Esophagus squamous epithelium (tissue), 5 donors: ENCODE data around the gene SCPEP1. TPM values are rescaled to one million over a fixed set of nuclear protein-coding genes. Genes with fewer than 3 reads are reported as not detected.
A peak's percentile ranks its signal among the peaks of the same experiment; 100 is the strongest.
"Not testable (repeated sequence)": the region's sequence is repeated elsewhere in the genome, so short reads cannot be mapped to it uniquely, and the experiment has no call there.

ENCODE experiments used
- DNase-seq: peaks from one replicate; lab custom pipeline; 2025; lab: John Stamatoyannopoulos, UW
- H3K27ac ChIP-seq, 4 donors: fragments of 200-600 bp; sonication (generic); one replicate each; pipeline ENCODE4 v1.5.1; 2016 to 2019; ENCODE audit warnings: mild to moderate bottlenecking in 1 of 4
- H3K27me3 ChIP-seq, 4 donors: fragments of 200-600 bp; sonication (generic); 1 replicate in 3 of 4; 2 replicates in 1 of 4; pipeline versions ENCODE4 v1.5.1 to v1.6.0; 2017 to 2021; ENCODE audit warnings: antibody characterized with exemption in 1 of 4
- H3K36me3 ChIP-seq, 3 donors: fragments of 200-600 bp; sonication (generic); one replicate each; pipeline ENCODE4 v1.5.1; 2016 to 2019
- H3K4me1 ChIP-seq, 3 donors: fragments of 200-600 bp; sonication (generic); one replicate each; pipeline ENCODE4 v1.5.1; 2017 to 2019
- H3K4me3 ChIP-seq, 4 donors: fragments of 200-600 bp; sonication (generic); 1 replicate in 3 of 4; 2 replicates in 1 of 4; pipeline ENCODE4 v1.5.1; 2016 to 2019; ENCODE audit warnings: mild to moderate bottlenecking in 2 of 4, moderate library complexity in 1 of 4
- H3K9me3 ChIP-seq, 3 donors: fragments of 200-600 bp; sonication (generic); one replicate each; pipeline ENCODE4 v1.5.1; 2016 to 2019
- CTCF ChIP-seq, 6 experiments: fragments of 450-650 bp in 4 of 6; fragments of 200-600 bp in 2 of 6; sonication (generic) in 2 of 6; IDR thresholded peaks; one replicate each; pipeline ENCODE4 v1.5.1; 2016 to 2019; ENCODE audit warnings: antibody characterized with exemption in 6 of 6, mild to moderate bottlenecking in 4 of 6, moderate library complexity in 4 of 6
- POLR2A ChIP-seq, 4 donors: fragments of 450-650 bp; IDR thresholded peaks; one replicate each; pipeline ENCODE4 v1.6.1; 2017; ENCODE audit warnings: antibody characterized with exemption in 4 of 4, mild to moderate bottlenecking in 4 of 4, moderate library complexity in 3 of 4
- WGBS, 2 donors: methylation state at CpG; one replicate each; pipeline ENCODE4 v1.1.5; 2018; 5-methylcytosine and 5-hydroxymethylcytosine counted together
- intact Hi-C: fragments of 100-400 bp; cut with DNase I; formaldehyde crosslinking; loops from one replicate; pipeline ENCODE4 v1.15.0; 2022
- total RNA-seq, 4 donors: library from RNA; depleted of rRNA; stranded (reverse); fragments of >200 nt; gene quantifications; one replicate each; pipeline ENCODE4 v1.1.0, GENCODE V29; 2016
- donor health status: DM: yes; HTN: yes; CAD: no.

The SCPEP1 gene
- total RNA-seq, 4 donors from 2014 or later = 53.0 to 129 (median 61.5) TPM

- Histone ChIP-seq H3K4me1 (peaks cover 7 to 28% (median 17%) of the 10 kb centered on the region in 3 donors), H3K4me3 (no peak overlapping the region), H3K9me3 (no peaks in the 10 kb centered on the region), H3K27me3 (no peaks in the 10 kb centered on the region), H3K36me3 (peaks cover 4 to 90% (median 6%) of the 10 kb centered on the region in 3 donors), H3K27ac (peak overlapping the region; percentile 24 to 70 (median 52))
- no peak for DNase-seq
- TF ChIP-seq POLR2A (IDR thresholded peaks at IDR 0.05) (no peak), CTCF (IDR thresholded peaks at IDR 0.05) (no peak)
- 68 to 77% methylated on average over 2 of the region's 2 CpGs for WGBS, 2 donors
- intact Hi-C loops = no loop called here
Measured at GRCh38 chr17:56937687-56938086, 40.2 kb upstream of the SCPEP1 start.

- H3K9me3 ChIP-seq, H3K4me3 ChIP-seq, DNase-seq, intact Hi-C loops, H3K27me3 ChIP-seq: not testable (repeated sequence)
- H3K4me1 ChIP-seq = peaks cover 7 to 28% (median 17%) of the 10 kb centered on the region in 3 donors
- 64 to 73% methylated on average over 5 of the region's 5 CpGs for WGBS, 2 donors
- peaks cover 4 to 95% (median 6%) of the 10 kb centered on the region in 3 donors for H3K36me3 ChIP-seq
- H3K27ac ChIP-seq = peak overlapping the region in 2 of 4 donors; percentile 30 to 69
Measured at GRCh38 chr17:56938206-56938605, 39.7 kb upstream of the SCPEP1 start.

- no peak overlapping the region for H3K4me3 ChIP-seq
- H3K9me3 ChIP-seq = no peaks in the 10 kb centered on the region
- DNase-seq = no peak
- H3K27ac ChIP-seq = peak overlapping the region in 1 of 4 donors; percentile 2
- intact Hi-C loops = loop anchor here (5.0 to 10.0 kb wide), 2 partner anchors 45 to 123 kb away; no protein-coding TSS in a partner anchor
- WGBS, 2 donors = 30 to 45% methylated on average over 7 to 11 of the region's 11 CpGs
- H3K36me3 ChIP-seq = peaks cover 6 to 97% (median 7%) of the 10 kb centered on the region in 3 donors
- TF ChIP-seq CTCF (IDR thresholded peaks at IDR 0.05) (peak; percentile 51 to 74 (median 67)), POLR2A (IDR thresholded peaks at IDR 0.05) (no peak)
- peaks cover 7 to 28% (median 17%) of the 10 kb centered on the region in 3 donors for H3K4me1 ChIP-seq
- H3K27me3 ChIP-seq = no peaks in the 10 kb centered on the region
Measured at GRCh38 chr17:56939869-56940484, 38.0 kb upstream of the SCPEP1 start.

GRCh38 chr17:56943505-56944125 lies 34.3 kb upstream of the SCPEP1 start:
- peaks cover 0 to 7% (median 0%) of the 10 kb centered on the region in 3 donors for H3K4me1 ChIP-seq
- TF ChIP-seq POLR2A (IDR thresholded peaks at IDR 0.05) (no peak), CTCF (IDR thresholded peaks at IDR 0.05) (no peak)
- H3K9me3 ChIP-seq = no peaks in the 10 kb centered on the region
- H3K4me3 ChIP-seq = no peak overlapping the region
- intact Hi-C loops = loop anchor here (5.0 to 10.0 kb wide), 2 partner anchors 49 to 126 kb away; no protein-coding TSS in a partner anchor
- H3K27me3 ChIP-seq = no peaks in the 10 kb centered on the region
- no peak for DNase-seq
- WGBS, 2 donors = 88 to 90% methylated on average over 10 of the region's 10 CpGs
- H3K36me3 ChIP-seq = peaks cover 6 to 97% (median 17%) of the 10 kb centered on the region in 3 donors
- no peak overlapping the region for H3K27ac ChIP-seq

- intact Hi-C loops = loop anchor here (10.0 kb wide), 1 partner anchor 51 kb away; no protein-coding TSS in a partner anchor
- H3K4me1 ChIP-seq = no peaks in the 10 kb centered on the region
- H3K36me3 ChIP-seq = peaks cover 6 to 98% (median 23%) of the 10 kb centered on the region in 3 donors
- no peak overlapping the region for H3K27ac ChIP-seq
- no peaks in the 10 kb centered on the region for H3K27me3 ChIP-seq
- DNase-seq = no peak
- TF ChIP-seq CTCF (IDR thresholded peaks at IDR 0.05) (no peak), POLR2A (IDR thresholded peaks at IDR 0.05) (no peak)
- no peak overlapping the region for H3K4me3 ChIP-seq
- WGBS, 2 donors = 87 to 88% methylated on average over 3 of the region's 3 CpGs
- H3K9me3 ChIP-seq = no peaks in the 10 kb centered on the region
Measured at GRCh38 chr17:56945938-56946505, 31.9 kb upstream of the SCPEP1 start.
